ENCODE measurements around the gene WNK2.
"Not testable (repeated sequence)": the region's sequence is repeated elsewhere in the genome, so short reads cannot be mapped to it uniquely, and the experiment has no call there.

WNK2 gene

DNA sequence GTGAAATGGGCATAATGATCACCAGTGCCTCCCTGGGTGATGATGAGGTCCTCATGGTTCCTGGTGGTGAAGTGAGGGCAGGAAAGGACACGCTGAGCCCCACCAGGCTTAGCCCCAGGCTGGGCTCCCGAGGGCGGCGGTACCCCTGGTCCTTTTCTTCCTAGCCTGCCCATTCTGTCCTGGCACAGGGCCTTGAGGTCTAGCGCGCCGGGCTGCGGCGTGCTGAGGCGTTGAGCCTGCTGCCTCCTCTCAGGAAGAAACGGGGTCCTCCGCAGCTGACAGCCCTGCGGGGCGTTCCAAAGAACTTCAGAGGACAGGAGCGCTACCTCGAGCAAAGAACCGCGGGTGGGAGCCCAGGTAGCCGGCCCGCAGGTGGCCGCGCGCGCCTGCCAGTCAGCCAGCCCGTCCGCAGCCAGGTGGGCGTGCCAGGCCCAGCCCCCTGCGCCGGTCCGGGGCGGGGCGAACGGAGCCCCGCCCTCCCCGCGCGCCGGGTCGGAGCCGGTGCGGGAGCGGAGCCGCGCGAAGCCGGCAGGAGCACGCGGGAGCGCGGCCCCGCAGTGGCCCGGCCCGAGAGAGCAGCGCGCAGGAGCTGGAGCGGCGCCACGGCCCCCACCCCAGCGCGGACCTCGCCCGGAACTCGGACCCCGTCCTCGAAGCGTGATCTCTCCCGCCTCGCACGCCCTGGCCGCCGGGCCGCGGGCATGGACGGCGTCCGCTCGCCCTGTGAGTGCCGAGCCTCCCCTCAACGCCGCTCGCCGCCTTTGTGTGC is at the start of gene WNK2:
Gene WNK2, plus strand, starts transcription at position 477 of the 769 bp plus-strand sequence. CDS start 791 bp downstream, outside the sequence.
- peak; percentile 60 for DNase-seq

DNA sequence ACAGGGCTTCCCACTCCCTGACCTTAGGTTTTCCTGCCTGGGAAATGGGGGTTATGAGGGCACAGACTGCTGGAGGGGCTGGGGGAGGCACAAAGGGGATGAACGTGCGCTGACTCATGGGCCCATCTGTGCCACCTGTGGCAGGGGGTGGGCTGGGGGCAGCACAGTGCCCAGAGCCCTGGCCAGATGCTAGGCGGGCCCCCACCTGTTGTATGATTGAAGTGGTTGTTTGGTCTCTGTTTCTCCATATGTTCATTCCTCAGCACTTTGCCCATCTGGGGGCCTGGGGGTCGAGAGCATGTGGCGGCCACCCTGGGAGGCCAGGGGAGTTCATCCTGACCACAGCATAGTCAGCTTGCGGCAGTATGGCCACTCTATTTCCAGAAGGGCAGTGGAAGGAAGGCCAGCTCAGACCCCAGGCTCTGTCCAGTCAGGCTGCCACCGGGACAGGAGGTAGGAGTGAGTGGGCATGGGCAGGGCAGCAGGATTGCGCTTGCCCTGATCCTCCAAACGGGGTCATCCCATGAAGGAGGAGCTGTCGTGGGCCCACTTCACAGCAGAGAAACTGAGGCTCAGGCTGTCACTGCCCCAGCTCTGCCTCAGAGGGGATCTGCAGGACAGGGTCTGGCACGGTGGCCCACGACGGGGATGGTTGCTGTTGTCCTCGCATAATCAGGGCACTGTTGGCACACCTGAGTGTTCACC is 49.0 kb upstream of the WNK2 start:
- DNase-seq = no peak

DNA sequence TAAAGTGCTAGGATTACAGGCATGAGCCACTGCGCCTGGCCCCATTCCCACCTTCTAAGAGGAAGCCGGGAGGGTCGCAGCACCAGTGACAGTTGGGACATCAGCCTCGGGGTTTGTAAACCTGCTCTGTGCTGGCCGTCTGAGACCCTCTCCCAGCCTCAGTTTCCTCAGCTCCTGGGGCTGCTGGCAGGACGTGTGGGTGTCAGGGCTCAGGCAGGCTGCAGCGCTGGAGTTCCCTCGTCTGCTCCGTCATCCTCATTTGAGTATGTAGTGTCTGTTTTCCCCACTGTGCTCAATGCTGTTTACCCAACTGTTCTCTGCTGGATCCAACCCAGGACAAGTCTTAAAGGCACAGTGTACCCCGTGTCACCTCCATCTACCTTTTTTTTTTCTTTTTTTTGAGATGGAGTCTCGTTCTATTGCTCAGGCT is 47.9 kb upstream of the WNK2 start:
- DNase-seq = no peak

- DNase-seq = no peak
Observed at GRCh38 chr9:93137362-93137761, 46.6 kb upstream of the WNK2 start.

GRCh38 chr9:93138171-93138764 is 45.7 kb upstream of the WNK2 start:
- DNase-seq = no peak

DNA sequence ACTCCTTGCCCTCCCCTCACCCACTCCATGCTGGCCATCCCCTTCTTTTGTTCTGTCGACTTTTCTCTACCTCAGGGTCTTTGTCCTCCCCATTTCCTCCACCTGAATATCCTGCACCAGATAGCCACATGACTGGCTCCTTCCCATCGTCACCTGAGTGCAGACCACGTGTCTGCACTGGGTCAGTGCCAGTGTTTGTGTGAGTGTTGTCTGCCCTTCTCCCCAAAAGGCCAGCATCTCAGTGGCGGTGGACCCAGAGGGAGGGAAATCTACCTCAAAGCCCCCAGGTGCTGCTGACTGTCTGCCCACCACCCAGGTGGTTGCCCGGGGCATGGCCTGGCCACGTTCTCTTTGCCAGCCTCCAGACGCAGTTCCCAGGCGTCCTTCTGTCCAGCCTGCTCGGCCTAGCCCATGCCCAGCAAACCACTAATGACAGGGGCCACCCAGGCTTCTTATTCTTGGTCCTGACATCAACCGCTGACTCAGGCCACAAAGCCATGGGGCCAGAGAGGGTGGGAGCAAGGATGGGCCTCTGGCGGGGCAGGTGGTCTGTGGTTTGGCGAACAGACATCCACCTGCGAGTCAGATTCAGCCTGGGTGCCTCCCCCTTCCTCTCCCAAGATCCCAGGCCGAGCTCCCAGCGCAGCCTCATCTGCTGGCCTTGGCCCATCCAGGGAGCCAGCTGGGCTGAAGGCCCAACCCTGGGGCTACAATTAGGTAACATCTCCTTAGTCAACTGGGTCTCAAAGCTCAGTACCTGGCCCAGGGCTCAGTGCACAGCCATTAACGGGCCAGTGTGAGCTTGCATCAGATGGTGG is 44.4 kb upstream of the WNK2 start:
- DNase-seq = no peak

DNA sequence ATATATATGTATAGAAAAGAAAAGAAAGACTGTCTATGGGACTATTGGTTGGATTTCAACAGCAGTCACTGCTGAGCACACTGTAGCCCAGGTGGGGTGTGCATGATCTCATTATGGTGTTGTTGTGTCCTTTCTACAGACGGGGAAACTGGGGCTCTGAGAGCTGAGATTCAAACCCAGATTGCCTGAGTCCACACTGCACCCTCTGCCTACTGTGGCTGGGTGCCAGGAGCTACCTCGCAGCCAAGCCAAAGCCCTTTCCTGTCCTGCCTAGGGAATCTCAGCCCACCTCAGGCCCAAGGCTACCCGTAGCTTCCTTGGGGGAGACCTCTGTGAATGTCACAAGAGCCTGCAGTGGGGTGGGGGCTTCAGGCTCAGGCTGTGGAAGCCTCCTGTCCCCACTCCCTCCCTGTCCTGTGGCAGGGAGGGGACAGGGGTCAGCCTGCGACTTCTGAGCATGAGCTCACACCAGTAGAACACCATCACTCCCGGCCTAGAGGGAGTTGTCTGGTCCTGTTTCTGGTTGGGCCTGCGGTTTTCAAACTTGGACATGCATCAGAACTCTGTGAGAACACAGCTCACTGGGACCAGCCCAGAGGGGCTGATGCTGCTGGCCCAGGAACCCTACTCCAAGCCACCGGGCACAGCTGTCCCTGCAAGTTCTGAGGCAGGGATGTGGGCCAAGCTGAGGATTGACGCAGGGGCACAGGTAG is 42.0 kb upstream of the WNK2 start:
- DNase-seq = no peak

- DNase-seq = peak; percentile 66
Observed at GRCh38 chr9:93143830-93144530, 40.0 kb upstream of the WNK2 start.

DNA sequence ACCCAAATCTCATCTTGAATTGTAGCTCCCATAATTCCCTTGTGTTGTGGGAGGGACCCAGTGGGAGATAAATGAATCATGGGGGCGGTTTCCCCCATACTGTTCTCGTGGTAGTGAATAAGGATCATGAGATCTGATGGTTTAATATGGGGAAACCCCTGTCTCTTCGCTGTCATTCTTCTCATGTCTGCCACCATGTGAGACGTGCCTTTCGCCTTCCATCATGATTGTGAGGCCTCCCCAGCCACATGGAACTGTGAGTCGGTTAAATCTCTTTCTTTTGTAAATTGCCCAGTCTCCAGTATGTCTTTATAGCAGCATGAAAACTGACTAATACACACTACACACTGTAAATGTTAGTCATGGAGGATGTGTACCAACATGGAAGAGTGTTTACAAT is 37.2 kb upstream of the WNK2 start:
- DNase-seq = not testable (repeated sequence)

GRCh38 chr9:93147632-93148031 is 36.3 kb upstream of the WNK2 start:
- no peak for DNase-seq

DNA sequence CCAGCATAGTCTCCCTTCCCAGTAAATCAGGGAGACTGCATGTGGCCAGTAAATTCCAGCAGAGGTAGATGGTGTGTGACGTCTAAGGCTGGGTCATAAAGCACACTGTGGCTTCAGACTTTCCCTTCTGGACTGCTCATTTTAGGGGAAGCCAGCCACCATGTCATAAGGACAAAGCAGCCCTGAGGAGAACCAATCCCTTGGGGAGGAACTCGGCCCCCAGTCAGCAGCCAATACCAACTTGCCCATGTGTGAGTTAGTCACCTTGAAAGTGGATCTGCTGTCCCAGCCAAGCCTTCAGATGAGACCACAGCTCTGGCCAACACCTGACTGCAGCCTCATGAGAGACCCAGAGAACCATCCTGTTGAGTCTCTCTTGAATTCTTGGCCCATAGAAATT is 35.2 kb upstream of the WNK2 start:
- no peak for DNase-seq

- no peak for DNase-seq
Observed at GRCh38 chr9:93149361-93149760, 34.6 kb upstream of the WNK2 start.

GRCh38 chr9:93151097-93151784 is 32.7 kb upstream of the WNK2 start:
- no peak for DNase-seq

- DNase-seq = peak; percentile 75
Observed at GRCh38 chr9:93154293-93154903, 29.5 kb upstream of the WNK2 start.

DNA sequence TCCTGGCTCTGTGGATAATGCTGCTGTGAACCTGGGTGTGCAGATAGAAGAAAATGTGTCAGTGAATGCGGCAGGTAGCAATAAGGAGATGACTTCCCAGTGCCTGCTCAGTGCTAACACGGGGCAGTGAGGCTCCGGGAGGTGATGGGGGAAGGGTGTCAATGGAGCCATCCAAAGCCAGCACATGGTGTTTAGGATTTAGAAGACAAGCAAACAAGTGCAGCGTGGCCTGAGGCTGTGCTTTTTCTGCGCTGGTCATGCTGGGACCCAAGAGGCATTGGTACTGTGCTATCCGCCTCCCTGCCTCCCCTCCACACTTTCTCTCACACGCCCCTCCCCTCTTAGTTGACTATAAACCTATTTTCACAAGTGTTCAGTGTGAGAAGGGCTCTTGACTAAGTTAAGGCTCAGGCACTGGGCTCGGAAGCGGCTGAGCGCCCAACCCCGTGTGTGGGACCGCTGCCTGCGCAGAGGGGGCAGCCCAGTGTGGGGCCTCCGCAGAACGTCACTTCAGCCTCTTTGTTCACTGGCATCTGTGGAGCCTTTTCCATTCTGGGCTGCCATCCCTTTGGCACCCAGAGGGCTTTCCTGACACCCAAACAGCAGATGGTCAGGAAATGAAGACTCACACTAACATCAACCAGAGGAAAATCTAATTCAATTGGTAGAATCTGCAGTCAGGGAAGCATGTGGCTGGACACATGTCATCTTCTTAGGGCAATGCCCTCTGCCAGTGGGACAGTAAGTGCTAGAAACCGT is 28.0 kb upstream of the WNK2 start:
- no peak for DNase-seq

DNA sequence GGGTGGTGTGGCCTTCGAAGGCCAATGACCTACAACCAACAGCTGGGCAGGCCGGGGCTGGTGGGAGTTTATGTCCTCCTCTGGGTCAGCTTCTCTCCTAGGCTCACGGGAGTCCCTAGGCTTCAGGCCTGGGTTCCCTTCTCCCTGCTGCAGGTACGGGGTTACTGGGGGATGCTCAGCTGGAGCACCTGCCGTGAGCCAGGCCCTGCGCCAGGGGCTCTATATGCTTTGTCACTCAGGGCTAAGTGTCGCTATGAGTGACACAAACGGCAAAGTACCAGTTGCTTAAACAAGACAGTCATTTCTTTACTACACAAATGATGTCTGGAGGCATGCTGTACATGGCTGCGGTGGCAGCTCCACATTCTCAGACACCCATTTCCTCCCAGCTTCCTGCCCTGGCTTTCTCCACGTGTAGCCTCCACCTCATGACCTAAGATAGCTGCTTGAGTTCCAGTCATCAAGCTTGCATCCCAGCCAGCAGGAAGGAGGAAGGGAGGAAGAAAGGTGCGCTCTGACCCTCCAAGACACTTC is 27.4 kb upstream of the WNK2 start:
- no peak for DNase-seq

GRCh38 chr9:93159601-93160471 is 24.1 kb upstream of the WNK2 start:
- DNase-seq = peak; percentile 87

- no peak for DNase-seq
Observed at GRCh38 chr9:93161786-93162562, 22.0 kb upstream of the WNK2 start.

All from hematopoietic multipotent progenitor cell treated with erythropoietin and hydrocortisone succinate and interleukin-3 and kit ligand, for 4 days (in vitro differentiated cells).